NCI-H446 (cell line): ENCODE data around the gene GLIS1.
A peak's percentile ranks its signal among the peaks of the same experiment; 100 is the strongest.

Source experiments
- DNase-seq, 2 experiments: peaks; one replicate each; lab custom pipeline; 2025; lab: John Stamatoyannopoulos, UW

Gene GLIS1

GRCh38 chr1:53486395-53487026 is 252.5 kb downstream of the GLIS1 start:
- no peak for DNase-seq

GRCh38 chr1:53485478-53486394 is 253.2 kb downstream of the GLIS1 start:
- DNase-seq, result peak; percentile 85 to 94

GRCh38 chr1:53484705-53485477 is 254.1 kb downstream of the GLIS1 start:
- DNase-seq, result no peak

GRCh38 chr1:53483656-53484055 is 255.3 kb downstream of the GLIS1 start:
- DNase-seq, result no peak

- no peak for DNase-seq
These were observed 255.8 kb downstream of the GLIS1 start for GRCh38 chr1:53483170-53483569.

GRCh38 chr1:53482441-53483153 is 256.4 kb downstream of the GLIS1 start:
- DNase-seq, result peak; percentile 25 to 75

- DNase-seq, result no peak
These were observed 257.5 kb downstream of the GLIS1 start for GRCh38 chr1:53481456-53481855.

GRCh38 chr1:53480678-53481077 is 258.3 kb downstream of the GLIS1 start:
- DNase-seq, result no peak

GRCh38 chr1:53478502-53478818 is 260.5 kb downstream of the GLIS1 start:
- peak; percentile 77 to 95 for DNase-seq

GRCh38 chr1:53477651-53478501 is 261.1 kb downstream of the GLIS1 start:
- peak; percentile 71 to 86 for DNase-seq

GRCh38 chr1:53476579-53476978 is 262.4 kb downstream of the GLIS1 start:
- no peak for DNase-seq

GRCh38 chr1:53475664-53476063 is 263.3 kb downstream of the GLIS1 start:
- no peak for DNase-seq

GRCh38 chr1:53473463-53473862 is 265.5 kb downstream of the GLIS1 start:
- DNase-seq, result peak in 1 of 2 experiments; percentile 36

GRCh38 chr1:53471000-53471399 is 268.0 kb downstream of the GLIS1 start:
- no peak for DNase-seq

- no peak for DNase-seq
These were observed 268.4 kb downstream of the GLIS1 start for GRCh38 chr1:53470584-53470983.

GRCh38 chr1:53470155-53470554 is 268.8 kb downstream of the GLIS1 start:
- no peak for DNase-seq

- no peak for DNase-seq
These were observed 269.6 kb downstream of the GLIS1 start for GRCh38 chr1:53469373-53469772.

GRCh38 chr1:53468374-53468773 is 270.6 kb downstream of the GLIS1 start:
- DNase-seq, result no peak

- DNase-seq, result no peak
These were observed 271.6 kb downstream of the GLIS1 start for GRCh38 chr1:53467391-53467790.

GRCh38 chr1:53465023-53465957 is 273.7 kb downstream of the GLIS1 start:
- DNase-seq, result peak in 1 of 2 experiments; percentile 80
